H1 (cell line): ENCODE measurements around the gene PPP4R3A. TPM values are rescaled to one million over a fixed set of nuclear protein-coding genes. Genes with fewer than 3 reads are reported as not detected.
A peak's percentile ranks its signal among the peaks of the same experiment; 100 is the strongest.

Source experiments
- CTCF ChIA-PET: fragments of 300-600 bp; sonication (Branson Sonifier 250); formaldehyde crosslinking; loops from one replicate; lab custom pipeline; 2021; ENCODE audit not compliant: partially characterized antibody; lab: Charles Lee
- POLR2A ChIA-PET: fragments of 300-600 bp; sonication (Branson Sonifier 250); formaldehyde crosslinking; loops from one replicate; lab custom pipeline; 2021; ENCODE audit warnings: inconsistent platforms; ENCODE audit not compliant: partially characterized antibody; lab: Charles Lee
- DNase-seq, 2 experiments: peaks; one replicate each; pipeline versions ENCODE4 v3.0.0 to v3.0.0-alpha.2; 2010 to 2022; ENCODE audit warnings: low spot score in 2 of 2, low read depth in 1 of 2, mixed read lengths in 1 of 2
- FAIRE-seq: peaks from 2 replicates; lab custom pipeline; 2011; peaks lifted over from hg19 to GRCh38; lab: Jason Lieb, UNC
- H2AFZ ChIP-seq: 2 replicates; pipeline ENCODE4 v1.8.1; 2012; ENCODE audit warnings: low read length, inconsistent platforms
- H2AK5ac ChIP-seq: 2 replicates; pipeline ENCODE4 v1.6.1; 2013; ENCODE audit warnings: low read depth, low read length
- H2BK120ac ChIP-seq: replicated peaks from 2 replicates; pipeline ENCODE3; 2013; ENCODE audit warnings: low read depth, low read length, inconsistent platforms
- H2BK12ac ChIP-seq: 2 replicates; pipeline ENCODE4 v1.6.1; 2013; ENCODE audit warnings: low read depth, low read length
- H2BK15ac ChIP-seq: 2 replicates; pipeline ENCODE4 v1.6.1; 2013; ENCODE audit warnings: low read length
- H2BK20ac ChIP-seq: 2 replicates; pipeline ENCODE4 v1.6.1; 2013; ENCODE audit warnings: low read length
- H2BK5ac ChIP-seq: 2 replicates; pipeline ENCODE4 v1.6.1; 2013; ENCODE audit warnings: low read depth, low read length
- H3K14ac ChIP-seq: 2 replicates; pipeline ENCODE4 v1.6.1; 2013; ENCODE audit warnings: inconsistent platforms; ENCODE audit not compliant: insufficient read length
- H3K18ac ChIP-seq: 2 replicates; pipeline ENCODE4 v1.6.1; 2013; ENCODE audit warnings: low read length; ENCODE audit errors: extremely low read depth
- H3K23ac ChIP-seq: 2 replicates; pipeline ENCODE4 v1.6.1; 2013; ENCODE audit warnings: inconsistent platforms; ENCODE audit not compliant: insufficient read length
- H3K23me2 ChIP-seq: 2 replicates; pipeline ENCODE4 v1.6.1; 2013; ENCODE audit warnings: low read depth, low read length
- H3K27ac ChIP-seq: 2 replicates; pipeline ENCODE4 v1.6.1; 2011; ENCODE audit warnings: low read depth, low read length, inconsistent platforms
- H3K27me3 ChIP-seq, 4 experiments: replicated peaks in 1 of 4; 1 replicate in 1 of 4; 2 replicates in 3 of 4; pipeline versions ENCODE4 v1.6.1 to v1.8.1; 2011 to 2013; ENCODE audit warnings: low read length in 3 of 4, mild to moderate bottlenecking in 3 of 4, inconsistent platforms in 2 of 4, mixed read lengths in 2 of 4, moderate library complexity in 1 of 4; ENCODE audit not compliant: control insufficient read depth in 3 of 4, insufficient read depth in 3 of 4; ENCODE audit errors: extremely low read depth in 1 of 4
- H3K36me3 ChIP-seq, 4 experiments: 2 replicates each; pipeline versions ENCODE4 v1.6.1 to v1.8.1; 2011 to 2013; ENCODE audit warnings: mild to moderate bottlenecking in 4 of 4, low read length in 3 of 4, moderate library complexity in 2 of 4, control low read depth in 1 of 4, inconsistent platforms in 1 of 4; ENCODE audit not compliant: insufficient read depth in 4 of 4, control insufficient read depth in 2 of 4
- H3K4ac ChIP-seq: replicated peaks from 2 replicates; pipeline ENCODE3; 2013; ENCODE audit warnings: low read length, low read depth, mixed read lengths, inconsistent platforms; ENCODE audit not compliant: insufficient read length
- H3K4me1 ChIP-seq, 4 experiments: replicated peaks in 1 of 4; 1 replicate in 1 of 4; 2 replicates in 3 of 4; pipeline versions ENCODE4 v1.6.1 to v1.8.1; 2011 to 2013; ENCODE audit warnings: low read length in 3 of 4, inconsistent platforms in 2 of 4, mixed read lengths in 1 of 4; ENCODE audit not compliant: insufficient read depth in 4 of 4, control insufficient read depth in 3 of 4
- H3K4me2 ChIP-seq, 2 experiments: 2 replicates each; pipeline versions ENCODE4 v1.6.1 to v1.8.1; 2011 to 2013; ENCODE audit warnings: low read depth in 2 of 2, low read length in 2 of 2, control low read depth in 1 of 2, inconsistent platforms in 1 of 2, mild to moderate bottlenecking in 1 of 2; ENCODE audit not compliant: insufficient read depth in 1 of 2
- H3K4me3 ChIP-seq, 4 experiments: fragments of 200-600, 300-600 bp in 1 of 4; sonication (generic), shearing (Covaris generic), sonication (Bioruptor Twin) in 1 of 4; 2 replicates each; pipeline versions ENCODE4 v1.5.1 to v1.8.1; 2011 to 2016; ENCODE audit warnings: low read length in 4 of 4, low read depth in 3 of 4, control low read depth in 2 of 4, inconsistent platforms in 2 of 4, mild to moderate bottlenecking in 2 of 4, mixed read lengths in 1 of 4, moderate library complexity in 1 of 4; ENCODE audit not compliant: insufficient read depth in 2 of 4; ENCODE audit errors: extremely low read depth in 1 of 4
- H3K56ac ChIP-seq: replicated peaks from 2 replicates; pipeline ENCODE3; 2013; ENCODE audit warnings: low read depth, mild to moderate bottlenecking, mixed read lengths, low read length, inconsistent platforms; ENCODE audit not compliant: insufficient read length
- H3K79me1 ChIP-seq: 2 replicates; pipeline ENCODE4 v1.6.1; 2013; ENCODE audit warnings: low read depth, low read length, control low read depth
- H3K79me2 ChIP-seq, 2 experiments: 2 replicates each; pipeline versions ENCODE4 v1.6.1 to v1.8.1; 2012 to 2013; ENCODE audit warnings: low read length in 2 of 2, mild to moderate bottlenecking in 2 of 2, inconsistent platforms in 1 of 2; ENCODE audit not compliant: insufficient read depth in 2 of 2, control insufficient read depth in 1 of 2
- H3K9ac ChIP-seq, 4 experiments: replicated peaks in 1 of 4; 1 replicate in 1 of 4; 2 replicates in 3 of 4; pipeline versions ENCODE4 v1.6.1 to v1.8.1; 2011 to 2013; ENCODE audit warnings: low read depth in 3 of 4, low read length in 3 of 4, control low read depth in 2 of 4, mild to moderate bottlenecking in 2 of 4, moderate library complexity in 2 of 4, inconsistent platforms in 1 of 4; ENCODE audit errors: extremely low read depth in 1 of 4
- H3K9me3 ChIP-seq, 2 experiments: 2 replicates each; pipeline versions ENCODE4 v1.6.1 to v1.8.1; 2012 to 2013; ENCODE audit warnings: mild to moderate bottlenecking in 2 of 2, moderate library complexity in 2 of 2, control low read depth in 1 of 2, inconsistent platforms in 1 of 2, low read depth in 1 of 2, low read length in 1 of 2, mixed read lengths in 1 of 2; ENCODE audit not compliant: insufficient read depth in 2 of 2
- H4K20me1 ChIP-seq, 2 experiments: replicated peaks in 1 of 2; 2 replicates each; pipeline versions ENCODE3 to v1.8.1; 2011 to 2013; ENCODE audit warnings: inconsistent platforms in 2 of 2, low read length in 2 of 2, mild to moderate bottlenecking in 1 of 2; ENCODE audit not compliant: insufficient read depth in 2 of 2, control insufficient read depth in 1 of 2
- H4K5ac ChIP-seq: 2 replicates; pipeline ENCODE4 v1.6.1; 2013; ENCODE audit warnings: low read length, low read depth, mixed read lengths, inconsistent platforms; ENCODE audit not compliant: insufficient read length
- H4K8ac ChIP-seq: 2 replicates; pipeline ENCODE4 v1.8.0; 2013; ENCODE audit warnings: mild to moderate bottlenecking, moderate library complexity, low read length, inconsistent platforms; ENCODE audit not compliant: insufficient read depth; ENCODE audit errors: extremely low read depth
- H4K91ac ChIP-seq: replicated peaks from 2 replicates; pipeline ENCODE3; 2013; ENCODE audit warnings: low read length, mixed read lengths, inconsistent platforms; ENCODE audit not compliant: insufficient read length
- HDAC2 ChIP-seq, 2 experiments: fragments of 300-600 bp in 1 of 2; sonication (generic) in 1 of 2; IDR thresholded peaks; 2 replicates each; pipeline ENCODE4 v1.6.1; 2011 to 2012; ENCODE audit warnings: low read depth in 2 of 2, low read length in 2 of 2, mild to moderate bottlenecking in 2 of 2, moderate library complexity in 2 of 2, borderline replicate concordance in 1 of 2, inconsistent platforms in 1 of 2
- KDM1A ChIP-seq: fragments of 200-600, 300-600 bp; sonication (generic); IDR thresholded peaks from 2 replicates; pipeline ENCODE4 v1.7.1; 2016; ENCODE audit warnings: mild to moderate bottlenecking, low read length, borderline replicate concordance
- KDM5A ChIP-seq: fragments of 200-600 bp; IDR thresholded peaks from 2 replicates; pipeline ENCODE4 v1.7.1; 2012; ENCODE audit warnings: mild to moderate bottlenecking, low read length, inconsistent platforms, mixed read lengths
- PHF8 ChIP-seq: fragments of 200-600 bp; sonication (generic); conservative IDR thresholded peaks from 2 replicates; pipeline ENCODE4 v1.7.1; 2012; ENCODE audit warnings: low read depth, mild to moderate bottlenecking, inconsistent platforms, low read length, moderate library complexity
- RAD21 ChIP-seq, 2 experiments: IDR thresholded peaks in 1 of 2; conservative IDR thresholded peaks in 1 of 2; 2 replicates each; pipeline ENCODE4 v1.6.1; 2011; ENCODE audit warnings: low read depth in 2 of 2, low read length in 2 of 2, improper control_type of control experiment in 1 of 2, inconsistent platforms in 1 of 2, mild to moderate bottlenecking in 1 of 2, moderate library complexity in 1 of 2
- TAF1 ChIP-seq: IDR thresholded peaks from 2 replicates; pipeline ENCODE4 v1.6.1; 2011; ENCODE audit warnings: mild to moderate bottlenecking, low read depth, low read length
- WGBS, 2 experiments: shearing (Covaris generic) in 1 of 2; methylation state at CpG; one replicate each; pipeline versions ENCODE4 v1.1.6 to v1.1.7; 2013 to 2015; ENCODE audit warnings: low lambda C conversion rate in 2 of 2, mixed read lengths in 2 of 2, inconsistent platforms in 1 of 2, low coverage in 1 of 2, missing lambda C conversion rate in 1 of 2; ENCODE audit not compliant: insufficient replicate concordance in 2 of 2, insufficient coverage in 1 of 2, insufficient read length in 1 of 2; ENCODE audit errors: extremely low coverage in 1 of 2, missing lambda C conversion rate in 1 of 2; 5-methylcytosine and 5-hydroxymethylcytosine counted together
- polyA plus RNA-seq, 7 experiments: library from polyadenylated mRNA; depleted of rRNA in 3 of 7; stranded (reverse) in 5 of 7; unstranded in 2 of 7; fragments of >200 nt in 5 of 7; fragments of 200-250 nt in 2 of 7; gene quantifications; 1 replicate in 5 of 7; 2 replicates in 1 of 7; 4 replicates in 1 of 7; pipeline versions ENCODE4 v1.2.1 to v1.2.3, GENCODE V29; 2011 to 2013; ENCODE audit warnings: missing spikeins in 2 of 7, mixed read lengths in 2 of 7
- total RNA-seq: library from RNA; stranded (reverse); fragmentation: NEBNext Ultra II Directional; extraction: Animal tissue kit (Norgen Biotek cat#: 25700); gene quantifications from 2 replicates; pipeline ENCODE4 v1.2.1, GENCODE V29; 2021

PPP4R3A gene
- total and polyA plus RNA-seq, 2 of the 8 experiments (the other 6 are each of a cell fraction or from before 2014, with no cell fraction given): 31.7 to 122 TPM

DNA sequence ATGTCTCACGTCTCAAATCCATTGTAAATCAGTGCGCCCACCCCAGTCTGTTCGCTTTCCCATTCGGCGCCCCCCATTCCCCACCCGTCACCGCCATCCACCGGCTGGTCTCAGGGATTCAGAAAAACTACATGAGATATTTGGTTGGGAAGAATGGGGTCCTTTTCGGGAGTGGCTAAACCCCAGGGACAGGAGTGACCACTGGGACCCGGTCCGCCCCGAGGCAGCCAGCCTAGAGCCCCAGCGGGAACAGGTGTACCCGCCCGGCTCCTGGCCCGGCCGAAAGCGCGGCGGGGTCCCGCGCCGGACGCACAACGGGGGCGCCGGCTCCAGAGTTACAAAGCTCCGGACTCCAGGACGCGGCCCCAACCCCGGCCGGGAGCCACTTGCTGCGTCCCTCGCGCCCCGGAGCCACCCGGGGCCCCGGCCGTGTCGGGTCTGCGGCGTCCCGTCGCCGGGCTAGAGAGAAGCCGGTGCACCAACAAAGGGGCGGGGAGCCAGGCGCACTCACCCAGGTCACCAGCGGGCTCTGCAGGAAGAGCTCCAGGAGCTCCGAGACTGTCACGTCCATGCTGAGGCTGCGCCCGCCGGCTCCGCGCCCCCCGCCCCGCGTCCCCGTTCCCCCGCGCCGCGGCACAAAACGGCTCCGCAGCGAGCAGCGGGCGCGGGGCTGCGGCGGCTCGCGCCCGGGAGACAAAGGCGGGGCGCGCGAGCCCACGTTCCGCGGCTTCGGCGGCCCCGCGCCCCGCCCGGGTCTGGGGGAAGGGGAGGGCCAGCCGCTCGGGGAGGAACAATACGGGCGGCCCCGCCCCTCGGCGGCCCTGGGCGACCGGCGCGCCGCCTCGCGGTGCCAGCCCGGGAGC, 92.8 kb downstream of the PPP4R3A start, which contains the start of gene CCDC88C:
TSS of gene CCDC88C (minus strand) at position 701 of the 863 bp plus-strand sequence. CDS start at position 571, 130 bp downstream.
- H3K23me2 ChIP-seq: peaks cover 19% of the 10 kb centered on the region
- peak; percentile 4 to 23; a peak in 1 of 4 replicates for TF ChIP-seq RAD21 (IDR thresholded peaks at IDR 0.05 in 1 of 2, conservative IDR thresholded peaks at IDR 0.05 in 1 of 2; ENCODE audit: low read depth in 2 of 2, low read length in 2 of 2)
- TF ChIP-seq TAF1: 0 out of 2 replicates have a peak, but pooled peaks have one; percentile 50
- TF ChIP-seq KDM5A: no peak
- TF ChIP-seq KDM1A: no peak
- TF ChIP-seq HDAC2 (IDR thresholded peaks at IDR 0.05; ENCODE audit: borderline replicate concordance in 1 of 2, low read depth in 2 of 2, low read length in 2 of 2): 0 out of 4 replicates have a peak, but pooled peaks of 1 of the 2 experiments have one; percentile 35
- TF ChIP-seq PHF8: peak; percentile 49

More for the DNA sequence above, 92.8 kb downstream of the PPP4R3A start, which contains the start of gene CCDC88C:
- Histone ChIP-seq H4K8ac (peak within 1 kb of the TSS; percentile 90; the same call in 1 of the 2 replicates), H3K79me1 (peaks cover 3% of the 10 kb centered on the region; the same call in 1 of the 2 replicates), H3K18ac (peak within 1 kb of the TSS; percentile 71), H2BK15ac (peak within 1 kb of the TSS; percentile 16; the same call in 1 of the 2 replicates), H3K4me2 (peak within 1 kb of the TSS; percentile 82 to 87), H3K56ac (peak within 1 kb of the TSS; percentile 52), H2BK5ac (no peak within 1 kb of the TSS), H3K4me1 (peaks cover 7 to 30% (median 18%) of the 10 kb centered on the region in 4 experiments; a peak in 6 of 7 replicates), H3K79me2 (peaks cover 4 to 34% of the 10 kb centered on the region in 2 experiments; a peak in 3 of 4 replicates), H3K9me3 (no peaks in the 10 kb centered on the region), H2BK12ac (no peak within 1 kb of the TSS), H2AFZ (no peak within 1 kb of the TSS), H3K4me3 (peak within 1 kb of the TSS; percentile 82 to 92 (median 86)), H3K23ac (no peak within 1 kb of the TSS), H4K20me1 (peaks cover 0 to 6% of the 10 kb centered on the region in 2 experiments), H4K5ac (no peak within 1 kb of the TSS), H2BK20ac (no peak within 1 kb of the TSS), H3K27ac (no peak within 1 kb of the TSS), H4K91ac (peak within 1 kb of the TSS; percentile 59), H2AK5ac (no peak within 1 kb of the TSS), H3K4ac (no peak within 1 kb of the TSS), H3K27me3 (peaks cover 0 to 6% (median 3%) of the 10 kb centered on the region in 4 experiments; a peak in 2 of 7 replicates), H3K36me3 (no peaks in the 10 kb centered on the region), H3K9ac (peak within 1 kb of the TSS; percentile 47 to 85 (median 62)), H2BK120ac (peak within 1 kb of the TSS; percentile 58), H3K14ac (no peak within 1 kb of the TSS)
- CTCF ChIA-PET: interaction anchor here (1.0 to 10.0 kb wide), 15 partner anchors 10 to 129 kb away, joined by 3 to 135 read pairs (median 5); no protein-coding TSS in a partner anchor
- WGBS, 2 experiments: 3% methylated on average over 51 of the region's 103 CpGs; no CpG with 5 or more reads in 1 of the 2 experiments
- FAIRE-seq (no peak), DNase-seq (peak in 1 of 2 experiments; percentile 79)
- POLR2A ChIA-PET: interaction anchor here (0.9 to 7.0 kb wide), 11 partner anchors 8 to 112 kb away, joined by 3 to 66 read pairs (median 5); no protein-coding TSS in a partner anchor
